SH-SY5Y (cell line): Measurements from ENCODE around the gene PDE4D.

ENCODE experiments used
- GATA2 ChIP-seq: IDR thresholded peaks from 2 replicates; pipeline ENCODE4 v1.6.1; 2011; ENCODE audit warnings: mild to moderate bottlenecking, low read depth, low read length
- GATA3 ChIP-seq: IDR thresholded peaks from 2 replicates; pipeline ENCODE4 v1.6.1; 2011; ENCODE audit warnings: low read depth, mild to moderate bottlenecking, low read length, moderate library complexity

- TF ChIP-seq GATA2, result no peak
- TF ChIP-seq GATA3, result no peak
Observed at GRCh38 chr5:59241552-59241951, 652.0 kb downstream of the PDE4D start.
